Eye (tissue), 1 donor: Measurements from ENCODE around the gene MYOT.

ENCODE experiments used
- DNase-seq: peaks from one replicate; pipeline ENCODE4 v3.0.0-alpha.2; 2015

Gene MYOT

DNA sequence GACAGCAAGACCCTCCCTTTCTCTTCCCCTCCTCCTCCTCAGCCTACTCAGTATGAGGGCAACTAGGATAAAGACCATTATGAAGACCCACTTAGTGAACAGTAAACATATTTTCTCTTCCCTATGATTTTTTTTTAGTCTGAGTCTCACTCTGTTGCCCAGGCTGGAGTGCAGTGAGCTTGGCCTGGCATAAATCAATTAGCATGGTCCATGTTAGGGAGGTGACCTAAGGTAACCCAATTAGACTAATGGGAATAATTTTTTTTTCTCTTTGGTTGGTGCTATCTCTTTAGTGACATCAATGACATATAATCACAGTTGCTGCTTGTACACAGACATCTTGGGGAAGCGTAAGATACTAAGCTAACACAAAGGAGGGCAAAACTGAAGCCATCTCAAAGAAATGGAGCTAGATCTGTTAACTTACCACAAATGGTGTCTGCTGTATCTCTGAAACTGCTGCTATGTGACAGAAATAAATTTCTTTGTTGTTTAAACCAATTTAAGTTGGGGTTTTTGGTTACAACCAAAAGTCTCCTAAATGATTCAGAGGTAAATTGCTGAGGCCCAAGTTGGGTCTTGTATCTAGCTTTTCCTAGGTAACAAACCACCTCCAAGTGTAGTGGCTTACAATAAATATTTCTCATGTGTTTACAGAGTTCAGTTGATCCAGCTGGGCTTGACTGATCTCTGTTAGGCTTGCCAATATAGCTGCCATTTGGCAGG lies 34.9 kb downstream of the MYOT start:
- no peak for DNase-seq

DNA sequence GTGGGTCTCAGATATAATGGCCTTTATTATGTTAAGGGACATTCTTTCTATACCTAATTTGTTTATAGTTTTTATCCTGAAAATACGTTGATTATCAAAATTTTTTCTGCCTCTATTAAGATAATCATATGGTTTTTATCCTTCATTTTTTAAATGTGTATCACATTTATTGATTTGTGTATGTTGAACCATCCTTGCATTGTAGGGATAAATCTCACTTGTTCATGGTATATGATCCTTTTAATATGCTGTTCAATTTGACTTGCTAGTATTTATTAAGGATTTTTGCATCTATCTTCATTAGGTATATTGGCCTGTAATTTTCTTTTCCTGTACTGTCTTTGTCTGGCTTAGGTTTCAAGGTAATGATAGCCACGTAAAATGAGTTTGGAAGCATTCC lies 47.1 kb downstream of the MYOT start:
- no peak for DNase-seq

DNA sequence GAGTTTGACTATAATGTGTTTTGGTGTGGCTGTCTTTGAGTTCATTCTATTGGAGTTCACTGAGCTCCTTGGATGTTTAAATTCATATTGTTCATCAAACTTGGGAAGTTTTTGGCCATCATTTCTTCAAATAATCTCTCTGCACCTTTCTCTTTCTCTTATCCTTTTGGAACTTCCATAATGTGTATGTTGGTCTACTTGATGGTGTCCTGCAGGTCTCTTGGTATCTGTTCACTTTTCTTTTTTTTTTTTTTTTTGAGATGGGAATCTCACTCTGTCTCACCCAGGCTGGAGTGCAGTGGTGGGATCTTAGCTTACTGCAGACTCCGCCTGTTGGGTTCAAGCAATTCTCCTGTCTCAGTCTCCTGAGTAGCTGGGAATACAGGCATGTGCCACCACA lies 49.3 kb downstream of the MYOT start:
- no peak for DNase-seq

DNA sequence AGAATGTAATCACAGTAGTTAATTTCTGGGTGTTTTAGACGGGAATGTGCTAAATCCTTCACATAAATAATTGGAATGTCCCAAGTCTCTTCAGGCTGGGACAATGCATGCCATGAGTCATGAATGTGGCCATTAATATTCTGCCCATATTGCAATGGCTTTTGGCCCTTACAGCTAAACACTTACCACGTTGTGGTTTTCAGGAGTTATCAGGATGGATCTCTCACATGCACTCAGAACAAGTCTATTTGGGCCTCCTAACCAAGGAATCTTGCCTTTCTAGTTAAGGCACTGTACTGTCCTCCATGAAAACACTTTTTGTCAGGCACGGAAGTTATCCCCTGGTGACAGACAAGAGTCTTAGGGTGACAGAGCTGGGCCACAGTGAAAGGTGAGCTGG lies 54.3 kb downstream of the MYOT start:
- DNase-seq, result no peak

DNA sequence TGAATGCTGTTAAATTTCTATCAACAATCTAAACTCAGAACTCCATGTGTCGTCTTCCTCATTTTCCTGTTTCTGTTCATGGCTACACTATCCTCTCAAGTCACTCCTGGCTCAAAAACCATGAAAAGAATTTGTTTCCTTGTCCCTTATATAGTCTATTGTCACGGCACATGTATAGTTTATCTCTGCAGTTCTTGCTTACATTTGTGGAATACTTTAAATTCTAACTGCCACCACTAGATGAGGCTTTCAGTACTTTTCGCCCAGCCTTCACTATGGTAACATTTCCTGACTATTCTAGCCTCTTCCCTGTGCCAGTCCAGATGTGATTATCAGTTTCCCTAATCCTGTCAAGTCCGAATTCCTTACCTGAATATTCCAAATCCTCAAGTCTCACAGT lies 56.2 kb downstream of the MYOT start:
- no peak for DNase-seq

DNA sequence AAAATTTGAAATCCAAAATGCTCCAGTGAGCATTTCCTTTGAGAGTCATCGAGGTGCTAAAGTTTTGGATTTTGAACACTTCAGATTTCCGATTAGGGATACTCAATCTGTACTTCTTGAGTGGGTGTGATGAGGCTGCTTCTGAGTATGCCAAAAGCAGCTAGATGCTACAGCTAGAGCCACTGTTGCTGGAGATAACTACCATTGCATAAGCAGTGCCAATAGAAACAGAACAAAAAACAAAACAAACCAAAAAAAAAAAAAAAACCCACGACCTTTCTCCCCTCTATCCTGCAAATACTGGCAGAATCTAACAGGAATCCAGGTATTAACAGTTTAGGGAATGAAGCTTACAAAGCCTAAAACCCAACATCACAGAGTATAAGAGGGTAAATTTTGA lies 65.1 kb downstream of the MYOT start:
- no peak for DNase-seq

DNA sequence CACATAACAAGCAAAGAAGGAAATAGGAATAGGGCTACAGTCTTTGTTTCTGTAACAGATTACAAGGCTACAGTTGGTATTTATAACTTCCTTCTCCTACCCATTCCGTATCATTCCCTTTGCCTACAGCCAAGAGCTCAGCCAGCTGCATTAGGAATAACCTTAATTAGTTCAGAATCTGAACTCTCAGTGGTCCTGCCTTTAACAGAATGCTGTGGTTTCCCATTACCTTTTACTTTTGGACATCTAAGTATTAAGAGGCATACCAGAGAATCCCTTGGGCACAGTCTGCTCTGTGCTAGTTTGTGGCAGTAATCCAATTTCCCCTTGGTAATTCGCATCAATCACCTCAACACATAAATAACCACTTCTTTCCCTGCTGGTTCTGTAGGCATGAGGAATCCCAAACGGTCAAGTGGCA lies 65.8 kb downstream of the MYOT start:
- DNase-seq, result no peak

DNA sequence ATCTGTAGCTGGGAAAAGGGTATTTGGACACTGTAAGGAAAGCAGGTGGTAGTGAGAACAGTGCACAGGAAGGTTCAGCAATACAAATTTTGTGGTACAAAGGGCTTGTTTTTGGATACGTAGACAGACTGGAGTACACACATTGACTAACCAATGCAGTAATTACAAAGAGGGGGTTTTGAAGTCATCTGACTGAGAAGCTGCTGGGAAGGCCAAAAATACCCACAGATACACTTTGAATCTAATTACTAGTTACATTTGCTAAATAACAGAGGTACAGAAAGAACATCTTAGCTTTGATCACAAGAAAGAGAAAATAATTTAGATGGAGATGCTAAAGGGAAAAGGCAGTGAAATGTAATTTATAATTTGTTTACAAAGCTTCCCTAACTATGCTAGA lies 67.5 kb downstream of the MYOT start:
- DNase-seq, result no peak

DNA sequence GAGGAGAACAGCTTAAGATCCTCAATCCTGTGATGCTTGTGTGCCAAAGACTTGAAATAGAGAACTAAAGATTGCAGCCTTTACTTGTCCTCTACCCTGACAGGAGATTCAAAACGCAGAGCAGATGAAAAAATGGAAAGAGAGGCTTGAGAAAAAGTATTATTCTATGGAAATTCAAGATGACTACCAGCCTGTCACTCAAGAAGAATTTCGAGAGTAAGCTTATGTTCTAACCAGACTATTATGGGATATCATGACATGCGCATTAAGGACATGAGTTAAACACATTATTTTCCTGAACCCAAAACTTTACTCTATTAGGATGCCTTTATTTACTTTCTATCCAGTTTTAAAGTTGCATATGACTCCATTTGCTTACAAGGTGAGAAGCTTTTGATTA lies 68.0 kb downstream of the MYOT start:
- DNase-seq, result no peak
